NB4 (cell line): Measurements from ENCODE around the gene PSD4.

Source experiments
- DNase-seq: peaks from one replicate; pipeline ENCODE4 v3.0.0; 2010; ENCODE audit warnings: low read depth
- H3K4me3 ChIP-seq: one replicate; pipeline ENCODE4 v1.5.1; 2011; ENCODE audit warnings: mild to moderate bottlenecking, low read depth, low read length, moderate library complexity
- MYC ChIP-seq: IDR thresholded peaks from 2 replicates; pipeline ENCODE4 v1.6.1; 2011; ENCODE audit warnings: low read depth, low read length
- POLR2A ChIP-seq: IDR thresholded peaks from 2 replicates; pipeline ENCODE4 v1.6.1; 2011; ENCODE audit warnings: mild to moderate bottlenecking; ENCODE audit not compliant: insufficient read length; ENCODE audit errors: extremely low read depth
- TF ChIP-seq, protein P1 (sequence below): IDR thresholded peaks from 2 replicates; pipeline ENCODE4 v1.6.1; 2011; ENCODE audit warnings: low read depth, low read length
- TF ChIP-seq, protein P2 (sequence below): IDR thresholded peaks from one replicate; pipeline ENCODE4 v1.5.1; 2012; ENCODE audit warnings: low read depth, low read length

PSD4 gene

DNA sequence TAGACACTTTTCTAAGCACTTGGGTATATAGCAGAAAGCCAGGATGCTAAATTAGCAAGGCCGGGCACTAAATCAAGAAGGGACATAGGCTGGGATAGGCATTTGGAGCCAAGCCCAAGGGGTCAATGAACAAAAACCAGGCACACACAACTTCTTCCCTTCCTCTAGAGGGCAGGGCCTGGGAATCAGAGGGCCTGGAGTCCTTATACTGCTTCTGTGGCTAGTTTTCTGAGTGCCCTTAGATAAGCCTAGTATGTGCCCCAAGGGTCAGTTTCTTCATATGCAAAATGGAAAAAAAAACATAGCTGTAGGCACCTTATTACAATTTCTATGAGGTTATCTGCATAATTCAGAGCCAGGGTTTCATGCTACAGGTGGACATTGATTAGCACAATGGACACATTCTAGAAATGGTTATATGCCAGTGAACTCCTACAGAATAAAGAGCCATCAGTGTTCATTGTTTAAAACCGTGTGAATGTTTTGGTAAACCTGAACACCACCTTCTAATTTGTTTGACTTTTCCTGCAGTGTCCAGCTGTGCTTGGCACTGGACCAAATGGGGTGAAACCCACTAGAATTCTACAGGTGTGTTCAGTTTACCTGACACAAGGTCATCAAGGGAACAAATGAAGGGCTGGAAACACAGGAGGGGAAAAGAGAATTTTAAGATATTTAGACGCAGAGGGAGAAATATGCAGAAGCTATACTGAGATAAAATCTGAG is 55.4 kb downstream of the PSD4 start:
- no peak for DNase-seq
- no peak for TF ChIP-seq POLR2A
- TF ChIP-seq, protein P1, sequence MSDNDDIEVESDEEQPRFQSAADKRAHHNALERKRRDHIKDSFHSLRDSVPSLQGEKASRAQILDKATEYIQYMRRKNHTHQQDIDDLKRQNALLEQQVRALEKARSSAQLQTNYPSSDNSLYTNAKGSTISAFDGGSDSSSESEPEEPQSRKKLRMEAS, result no peak
- no peak for TF ChIP-seq MYC
- TF ChIP-seq, protein P2, sequence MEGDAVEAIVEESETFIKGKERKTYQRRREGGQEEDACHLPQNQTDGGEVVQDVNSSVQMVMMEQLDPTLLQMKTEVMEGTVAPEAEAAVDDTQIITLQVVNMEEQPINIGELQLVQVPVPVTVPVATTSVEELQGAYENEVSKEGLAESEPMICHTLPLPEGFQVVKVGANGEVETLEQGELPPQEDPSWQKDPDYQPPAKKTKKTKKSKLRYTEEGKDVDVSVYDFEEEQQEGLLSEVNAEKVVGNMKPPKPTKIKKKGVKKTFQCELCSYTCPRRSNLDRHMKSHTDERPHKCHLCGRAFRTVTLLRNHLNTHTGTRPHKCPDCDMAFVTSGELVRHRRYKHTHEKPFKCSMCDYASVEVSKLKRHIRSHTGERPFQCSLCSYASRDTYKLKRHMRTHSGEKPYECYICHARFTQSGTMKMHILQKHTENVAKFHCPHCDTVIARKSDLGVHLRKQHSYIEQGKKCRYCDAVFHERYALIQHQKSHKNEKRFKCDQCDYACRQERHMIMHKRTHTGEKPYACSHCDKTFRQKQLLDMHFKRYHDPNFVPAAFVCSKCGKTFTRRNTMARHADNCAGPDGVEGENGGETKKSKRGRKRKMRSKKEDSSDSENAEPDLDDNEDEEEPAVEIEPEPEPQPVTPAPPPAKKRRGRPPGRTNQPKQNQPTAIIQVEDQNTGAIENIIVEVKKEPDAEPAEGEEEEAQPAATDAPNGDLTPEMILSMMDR, result no peak
- H3K4me3 ChIP-seq, result no peak overlapping the region

DNA sequence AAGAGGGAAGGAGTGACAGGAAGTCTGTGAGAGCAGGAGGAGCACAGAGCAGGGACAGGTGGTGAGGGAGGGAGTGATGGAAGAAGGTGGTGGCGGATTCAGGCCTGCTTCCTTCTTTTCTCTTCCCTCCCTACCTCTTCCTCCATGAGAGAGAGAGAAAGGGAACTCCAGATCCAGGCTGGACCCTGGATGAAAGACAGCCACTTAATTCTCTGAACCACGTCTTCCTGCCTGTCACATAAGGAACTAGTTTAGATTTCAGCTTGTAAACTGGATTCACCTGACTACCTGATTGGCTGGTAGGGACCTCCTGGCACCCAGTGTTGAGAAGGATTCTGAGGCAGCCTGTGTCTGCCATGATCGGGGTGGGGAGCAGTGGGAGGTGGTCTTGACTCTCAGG is 56.0 kb downstream of the PSD4 start:
- DNase-seq, result no peak
- H3K4me3 ChIP-seq, result no peak overlapping the region
- TF ChIP-seq POLR2A (no peak), MYC (no peak)
- TF ChIP-seq, protein P2, result no peak
- TF ChIP-seq, protein P1, result no peak

DNA sequence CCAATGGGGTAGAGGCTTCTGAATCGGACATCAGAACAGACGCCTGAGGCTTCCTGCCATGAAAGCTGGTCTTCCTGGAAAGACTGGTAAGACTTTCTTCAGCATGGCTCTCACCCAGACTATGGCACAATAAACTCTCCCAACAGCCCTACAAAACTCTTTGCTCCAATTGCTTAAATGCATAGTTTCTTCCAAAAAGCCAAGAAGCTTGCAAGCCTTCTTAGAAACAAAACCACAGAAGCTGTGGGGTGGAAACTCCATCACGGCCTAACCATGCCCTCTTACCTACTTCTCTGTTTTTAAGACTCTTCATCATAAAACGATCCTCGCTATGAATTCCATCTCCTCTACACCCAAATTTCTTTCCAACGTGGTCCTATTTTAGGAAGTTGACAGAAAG is 56.8 kb downstream of the PSD4 start:
- H3K4me3 ChIP-seq, result no peak overlapping the region
- DNase-seq, result peak; percentile 55

DNA sequence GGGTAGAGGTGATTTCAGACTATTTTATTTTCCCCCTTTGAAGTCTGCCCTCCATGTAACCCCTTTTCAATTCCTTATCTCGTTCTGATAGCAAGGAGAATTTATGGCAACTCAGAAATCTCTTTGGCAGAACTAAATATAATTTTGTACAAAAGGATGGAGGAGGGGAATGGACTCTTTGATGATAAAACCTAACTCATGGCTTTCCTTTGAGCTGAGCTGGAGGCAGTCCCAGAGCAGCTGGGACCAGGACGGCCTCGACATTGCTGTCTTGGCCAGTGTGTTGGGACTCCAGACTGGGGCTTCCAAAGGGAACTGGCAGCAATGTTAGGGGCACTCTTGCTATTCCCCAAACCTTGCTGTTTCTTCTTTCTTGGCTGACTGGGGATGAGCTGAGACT is 57.3 kb downstream of the PSD4 start:
- TF ChIP-seq POLR2A (no peak), MYC (no peak)
- TF ChIP-seq, protein P2, result no peak
- TF ChIP-seq, protein P1, result no peak
- no peak for DNase-seq
- H3K4me3 ChIP-seq, result no peak overlapping the region

More for the DNA sequence above, 56.8 kb downstream of the PSD4 start:
- TF ChIP-seq POLR2A (no peak), MYC (no peak)
- TF ChIP-seq, protein P1, result no peak
- TF ChIP-seq, protein P2, result no peak

DNA sequence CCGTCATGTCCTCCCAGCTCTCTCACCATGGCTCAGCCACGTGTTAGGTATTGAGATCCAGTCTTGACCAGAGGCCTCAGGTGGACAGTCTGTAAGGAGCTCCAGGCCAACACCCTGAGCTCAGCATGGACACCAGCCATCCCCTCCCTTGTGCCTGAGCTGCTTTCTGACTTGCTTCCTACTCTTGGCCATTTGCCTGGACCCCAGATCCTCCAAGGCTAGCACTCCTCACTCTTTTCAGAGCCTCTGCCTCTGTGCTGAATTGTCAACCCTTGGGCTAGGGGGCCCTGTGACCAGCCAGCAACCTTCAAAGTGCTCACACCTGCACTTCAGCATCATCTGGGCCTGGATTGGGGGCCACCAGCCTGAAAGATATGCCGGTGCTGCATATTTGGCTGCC is 58.4 kb downstream of the PSD4 start:
- no peak overlapping the region for H3K4me3 ChIP-seq
- no peak for DNase-seq
- TF ChIP-seq POLR2A (no peak), MYC (no peak)
- TF ChIP-seq, protein P1, result no peak

DNA sequence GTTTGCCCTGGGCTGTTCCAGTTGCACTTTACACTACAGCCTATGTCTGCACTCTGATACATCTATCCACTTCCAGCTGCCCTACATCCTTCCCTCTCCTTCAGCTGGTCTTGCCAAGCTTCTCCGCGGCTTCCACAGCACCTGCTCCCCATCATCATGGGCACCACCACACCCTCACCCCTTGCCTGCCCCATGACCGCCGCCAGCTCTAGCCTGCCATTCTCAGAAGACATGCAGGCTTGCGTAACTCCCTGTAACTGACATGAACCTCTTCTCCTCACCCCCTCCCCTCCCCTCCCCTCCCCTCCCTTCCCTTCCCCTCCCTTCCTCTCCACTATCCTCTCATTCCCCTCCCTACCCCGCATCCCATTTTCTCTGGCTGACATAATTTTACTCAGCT is 59.0 kb downstream of the PSD4 start:
- peak; percentile 67 for DNase-seq
- TF ChIP-seq, protein P2, result no peak
- TF ChIP-seq MYC, result no peak
- TF ChIP-seq POLR2A, result no peak
- TF ChIP-seq, protein P1, result no peak
- H3K4me3 ChIP-seq, result no peak overlapping the region
